GM19240 (cell line): ENCODE data around the gene PAFAH1B2.
A peak's percentile ranks its signal among the peaks of the same experiment; 100 is the strongest.
"Not testable (repeated sequence)": the region's sequence is repeated elsewhere in the genome, so short reads cannot be mapped to it uniquely, and the experiment has no call there.

ENCODE experiments used
- DNase-seq: peaks from one replicate; pipeline ENCODE4 v3.0.0; 2011; ENCODE audit warnings: low spot score; ENCODE audit not compliant: insufficient read length

Gene PAFAH1B2

GRCh38 chr11:117127171-117127901, 16.8 kb upstream of the PAFAH1B2 start:
- DNase-seq = no peak

- no peak for DNase-seq
These were observed 15.8 kb upstream of the PAFAH1B2 start for GRCh38 chr11:117128289-117128688.

- DNase-seq = not testable (repeated sequence)
These were observed 13.7 kb upstream of the PAFAH1B2 start for GRCh38 chr11:117130396-117130795.

GRCh38 chr11:117130879-117131278, 13.2 kb upstream of the PAFAH1B2 start:
- DNase-seq = no peak

- DNase-seq = no peak
These were observed 9.7 kb upstream of the PAFAH1B2 start for GRCh38 chr11:117134431-117134830.

- not testable (repeated sequence) for DNase-seq
These were observed 9.1 kb upstream of the PAFAH1B2 start for GRCh38 chr11:117134979-117135378.

- DNase-seq = not testable (repeated sequence)
These were observed 6.6 kb upstream of the PAFAH1B2 start for GRCh38 chr11:117137223-117138086.

- no peak for DNase-seq
These were observed 697 bp upstream of the PAFAH1B2 start for GRCh38 chr11:117143390-117143789.

- peak; percentile 21 for DNase-seq
These were observed 648 bp downstream of the PAFAH1B2 start for GRCh38 chr11:117144477-117145392.

- no peak for DNase-seq
These were observed 1.3 kb downstream of the PAFAH1B2 start for GRCh38 chr11:117145393-117145761.

- DNase-seq = no peak
These were observed 2.4 kb downstream of the PAFAH1B2 start for GRCh38 chr11:117146521-117146920.

- DNase-seq = no peak
These were observed 8.0 kb downstream of the PAFAH1B2 start for GRCh38 chr11:117152066-117152465.

GRCh38 chr11:117154468-117154867, 10.4 kb downstream of the PAFAH1B2 start:
- DNase-seq = no peak

- DNase-seq = no peak
These were observed 13.4 kb downstream of the PAFAH1B2 start for GRCh38 chr11:117157507-117157906.

GRCh38 chr11:117159892-117160291, 15.8 kb downstream of the PAFAH1B2 start:
- no peak for DNase-seq

- no peak for DNase-seq
These were observed 16.7 kb downstream of the PAFAH1B2 start for GRCh38 chr11:117160826-117161225.

GRCh38 chr11:117166491-117166890, 22.4 kb downstream of the PAFAH1B2 start:
- DNase-seq = no peak

- no peak for DNase-seq
These were observed 25.6 kb downstream of the PAFAH1B2 start for GRCh38 chr11:117169736-117170135.

- DNase-seq = no peak
These were observed 26.1 kb downstream of the PAFAH1B2 start for GRCh38 chr11:117170210-117170609.

GRCh38 chr11:117171007-117171403, 26.9 kb downstream of the PAFAH1B2 start:
- no peak for DNase-seq

- DNase-seq = no peak
These were observed 27.4 kb downstream of the PAFAH1B2 start for GRCh38 chr11:117171404-117172061.
